GM03348 (cell line): Measurements from ENCODE around the gene MRI1.
"Not testable (repeated sequence)": the region's sequence is repeated elsewhere in the genome, so short reads cannot be mapped to it uniquely, and the experiment has no call there.

Source experiments
- DNase-seq: peaks from one replicate; pipeline ENCODE4 v3.0.0; 2012; ENCODE audit warnings: low spot score

The MRI1 gene

DNA sequence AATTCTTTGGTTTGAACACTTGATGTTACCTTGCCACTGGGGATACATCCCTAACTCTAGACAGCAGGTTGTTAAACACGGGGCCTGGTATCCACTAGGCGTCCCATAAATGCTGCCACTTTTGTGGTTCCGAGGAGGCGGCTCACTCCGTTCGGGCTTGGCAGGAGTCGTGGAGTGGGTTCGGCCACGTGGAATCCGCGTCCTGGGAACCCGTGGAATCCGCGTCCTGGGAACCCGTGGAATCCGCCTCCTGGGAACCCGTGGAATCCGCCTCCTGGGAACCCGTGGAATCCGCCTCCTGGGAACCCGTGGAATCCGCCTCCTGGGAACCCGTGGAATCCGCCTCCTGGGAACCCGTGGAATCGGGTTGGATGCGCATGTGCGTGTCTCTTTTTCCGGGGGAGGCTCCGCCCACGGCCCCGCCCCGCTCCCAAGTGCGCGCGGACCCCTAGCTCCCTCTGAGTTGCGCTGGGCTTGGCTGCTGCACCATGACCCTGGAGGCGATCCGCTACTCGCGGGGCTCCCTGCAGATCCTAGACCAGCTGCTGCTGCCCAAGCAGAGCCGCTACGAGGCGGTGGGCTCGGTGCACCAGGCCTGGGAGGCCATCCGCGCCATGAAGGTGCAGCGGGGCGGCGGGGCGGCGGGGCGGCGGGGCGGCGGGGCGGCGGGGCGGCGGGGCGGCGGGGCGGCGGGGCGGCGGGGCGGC, at the start of gene MRI1:
Gene MRI1, plus strand, starts transcription at position 422 of the 707 bp plus-strand sequence. Its CDS starts 67 bp downstream, at position 489.
- peak; percentile 94 for DNase-seq

DNA sequence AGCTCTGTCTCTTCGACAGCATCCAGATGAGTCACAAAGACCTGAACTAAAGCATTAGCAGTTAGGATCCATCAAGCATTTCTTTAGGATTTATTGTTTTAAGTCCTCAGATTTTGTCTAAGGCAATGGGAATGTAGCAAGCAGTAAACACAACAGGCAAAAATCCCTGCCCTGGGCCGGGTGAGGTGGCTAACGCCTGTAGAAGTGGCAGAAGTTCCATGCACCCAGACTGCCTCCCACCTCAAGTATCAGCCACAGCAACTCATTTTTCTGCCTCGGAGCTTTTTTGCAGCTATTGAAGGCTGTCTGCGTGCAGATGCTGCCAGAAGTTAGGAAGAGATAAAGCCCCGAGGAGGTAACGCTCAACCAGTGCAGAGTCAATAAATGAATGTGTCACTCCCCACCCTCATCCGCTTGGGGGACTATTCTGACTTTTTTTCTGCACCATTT, 47.1 kb upstream of the MRI1 start:
- DNase-seq, result no peak

DNA sequence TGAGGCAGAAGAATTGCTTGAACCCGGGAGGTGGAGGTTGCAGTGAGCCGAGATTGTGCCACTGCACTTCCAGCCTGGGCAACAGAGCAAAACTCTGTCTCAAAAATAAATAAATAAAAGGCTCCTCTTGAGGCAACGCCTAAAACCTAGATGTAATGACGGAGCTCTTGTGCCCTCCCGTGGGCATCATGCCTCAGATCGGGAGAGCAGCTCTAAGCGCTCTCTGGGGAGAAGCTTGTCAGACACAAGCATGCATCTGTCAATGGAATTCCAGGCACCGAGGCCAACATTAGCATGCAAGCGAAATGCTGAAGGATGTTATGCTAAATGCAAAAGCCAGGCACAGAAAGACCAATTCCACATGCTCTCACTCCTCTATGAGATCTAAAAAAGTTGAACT, 45.6 kb upstream of the MRI1 start:
- DNase-seq, result peak; percentile 82

DNA sequence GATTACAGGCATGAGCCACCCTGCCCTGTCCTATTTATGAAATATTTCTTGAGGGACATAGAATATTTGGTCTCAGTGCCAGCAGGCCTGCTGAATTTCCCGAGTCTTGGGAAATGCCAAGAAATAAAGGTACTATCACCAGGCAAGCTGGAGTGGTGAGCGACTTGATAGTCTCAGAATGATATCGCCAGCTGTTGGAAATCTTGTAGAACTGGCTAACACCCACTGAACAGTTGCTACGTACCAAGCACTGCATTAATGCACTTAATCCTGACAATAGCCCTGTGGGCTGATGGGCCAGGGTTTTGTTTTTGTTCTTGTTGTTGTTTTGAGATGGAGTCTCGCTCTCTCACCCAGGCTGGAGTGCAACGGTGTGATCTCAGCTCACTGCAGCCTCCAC, 42.2 kb upstream of the MRI1 start:
- no peak for DNase-seq

DNA sequence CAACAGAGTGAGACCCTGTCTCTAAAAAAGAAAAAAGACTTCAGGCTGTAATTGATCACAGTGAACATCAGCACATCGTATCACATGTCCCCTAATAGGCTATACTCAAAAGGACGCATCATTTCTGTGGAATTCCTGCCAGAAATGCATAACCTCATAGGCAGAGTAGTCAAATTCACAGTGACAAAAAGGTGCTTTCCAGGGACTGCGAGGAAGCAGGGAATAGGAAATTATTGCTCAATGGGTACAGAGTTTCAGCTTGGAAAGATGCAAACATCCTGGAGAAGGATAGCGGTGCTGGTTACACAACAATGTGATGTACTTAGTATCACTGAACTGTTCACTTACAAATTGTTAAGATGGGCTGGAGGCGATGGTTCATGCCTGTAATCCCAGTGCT, 41.1 kb upstream of the MRI1 start:
- DNase-seq, result no peak

DNA sequence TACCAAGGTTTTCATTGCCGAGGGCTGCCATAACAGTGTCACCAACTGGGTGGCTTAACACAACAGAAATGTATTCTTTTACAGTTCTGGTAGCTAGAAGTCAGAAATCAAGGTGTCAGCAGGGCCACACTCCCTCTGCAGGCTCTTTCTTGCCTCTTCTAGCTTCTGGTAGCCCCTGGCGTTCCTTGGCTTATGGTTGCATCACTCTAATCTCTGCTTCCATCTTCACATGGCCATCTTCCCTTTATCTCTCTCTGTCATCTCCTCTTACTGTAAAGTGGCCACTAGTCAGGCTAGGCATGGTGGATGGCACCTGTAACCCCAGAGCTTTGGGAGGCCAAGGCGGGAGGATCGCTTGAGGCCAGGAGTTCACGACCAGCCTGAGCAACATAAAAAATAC, 38.0 kb upstream of the MRI1 start:
- no peak for DNase-seq

DNA sequence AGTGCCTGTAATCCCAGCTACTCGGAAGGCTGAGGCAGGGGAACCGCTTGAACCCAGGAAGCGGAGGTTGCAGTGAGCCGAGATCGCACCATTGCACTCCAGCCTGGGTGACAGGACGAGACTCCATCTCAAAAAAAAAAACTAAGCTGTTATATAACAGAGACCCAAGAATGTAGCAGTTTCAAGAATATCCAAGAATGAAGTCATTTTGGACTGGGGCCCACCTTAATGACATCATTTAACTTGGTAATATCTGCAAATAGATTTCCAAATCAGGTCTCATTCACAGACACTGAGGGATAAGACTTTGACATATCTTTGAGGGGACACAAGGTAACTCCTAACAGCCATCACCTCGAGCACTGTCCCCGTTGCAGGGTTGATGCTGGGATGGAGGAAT, 36.5 kb upstream of the MRI1 start:
- peak; percentile 44 for DNase-seq

DNA sequence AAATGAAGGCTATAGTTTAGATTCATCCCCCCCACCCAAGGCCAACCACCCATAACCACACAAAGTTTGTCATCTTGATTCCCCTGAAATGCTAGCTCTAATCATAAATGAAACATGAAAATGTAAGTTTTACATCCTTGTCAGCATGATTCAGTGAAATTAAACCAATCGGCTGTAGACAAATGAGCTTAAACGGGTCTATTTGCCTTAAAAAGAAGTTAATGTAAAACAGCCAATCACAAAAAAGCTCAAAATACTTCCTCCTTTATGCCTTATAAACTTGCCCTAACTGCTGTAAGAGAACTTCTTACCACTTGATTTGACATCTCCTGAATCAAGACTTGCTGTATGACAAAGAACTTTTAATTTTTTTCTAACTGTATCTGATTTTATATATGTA, 34.5 kb upstream of the MRI1 start:
- DNase-seq, result peak; percentile 33

DNA sequence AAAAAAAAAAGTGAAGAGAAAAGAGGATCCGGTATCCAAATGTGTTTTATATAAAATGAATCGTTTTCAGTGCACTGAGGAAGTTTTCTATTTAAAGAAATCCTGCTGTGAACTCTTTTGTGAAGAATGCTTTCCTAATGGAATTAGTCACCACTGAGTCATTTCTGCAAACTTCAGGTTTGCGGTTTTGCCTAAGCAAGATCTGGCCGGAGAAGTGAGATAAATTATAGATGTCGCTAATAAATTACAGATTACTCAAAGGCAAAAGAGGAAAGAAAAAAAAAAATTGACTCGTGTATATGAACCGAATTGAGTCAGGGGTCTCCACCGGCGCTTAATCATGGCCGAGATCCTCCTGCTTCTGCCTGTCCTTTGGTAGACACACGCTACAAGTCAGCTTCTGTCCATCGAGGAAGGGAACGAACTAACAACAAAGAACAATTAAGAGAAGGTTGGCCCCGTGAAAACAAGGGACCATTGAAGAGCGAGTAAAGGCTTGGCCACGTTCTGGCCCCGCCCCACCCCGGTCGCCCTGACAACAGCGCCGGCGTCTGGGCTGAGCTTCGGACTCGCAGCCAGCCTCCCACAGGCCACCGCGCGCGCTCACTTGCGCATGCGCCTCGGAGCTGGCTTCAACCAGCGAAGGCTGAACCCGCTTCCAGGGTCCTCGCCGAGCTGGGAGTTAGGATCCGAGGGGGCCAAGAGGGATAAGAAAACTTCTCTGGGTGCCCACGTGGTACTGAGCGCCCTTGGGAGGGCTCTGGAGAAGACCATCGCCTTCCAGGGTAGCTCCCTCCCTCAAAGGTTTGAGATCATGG, 33.0 kb upstream of the MRI1 start:
- peak; percentile 98 for DNase-seq

DNA sequence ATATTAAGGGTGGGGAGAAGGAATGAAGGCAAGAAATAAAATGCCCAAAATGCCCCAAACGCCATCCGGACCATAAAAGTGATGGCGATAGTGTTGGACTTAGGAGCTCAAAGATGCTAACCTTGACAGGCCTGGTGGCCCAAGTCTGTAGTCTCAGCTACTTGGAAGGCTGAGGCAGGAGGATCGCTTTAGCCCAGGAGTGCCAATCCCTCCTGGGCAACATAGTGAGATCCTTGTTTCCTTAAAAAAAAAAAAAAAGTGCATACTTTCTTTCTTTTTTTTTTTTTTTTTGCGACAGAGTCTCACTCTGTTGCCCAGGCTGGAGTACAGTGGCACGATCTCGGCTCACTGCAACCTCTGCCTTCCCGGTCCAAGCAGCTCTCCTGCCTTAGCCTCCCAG, 32.0 kb upstream of the MRI1 start:
- DNase-seq, result no peak

DNA sequence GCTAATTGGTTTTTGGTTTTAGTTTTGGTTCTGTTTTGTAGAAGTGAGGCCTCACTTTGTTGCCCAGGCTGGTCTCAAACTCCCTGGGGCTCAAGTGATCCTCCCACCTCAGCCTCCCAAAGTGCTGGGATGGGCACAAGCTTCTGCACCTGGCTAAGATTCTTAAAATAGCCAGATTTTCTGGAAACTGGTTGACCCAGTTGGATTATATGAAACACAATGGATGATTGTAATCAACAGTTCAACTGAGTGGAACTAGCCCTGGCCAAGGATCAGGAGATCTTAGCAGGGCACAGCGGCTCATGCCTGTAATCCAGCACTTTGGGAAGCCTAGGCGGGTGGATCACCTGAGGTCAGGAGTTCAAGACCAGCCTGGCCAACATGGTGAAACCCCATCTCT, 29.6 kb upstream of the MRI1 start:
- DNase-seq, result no peak

DNA sequence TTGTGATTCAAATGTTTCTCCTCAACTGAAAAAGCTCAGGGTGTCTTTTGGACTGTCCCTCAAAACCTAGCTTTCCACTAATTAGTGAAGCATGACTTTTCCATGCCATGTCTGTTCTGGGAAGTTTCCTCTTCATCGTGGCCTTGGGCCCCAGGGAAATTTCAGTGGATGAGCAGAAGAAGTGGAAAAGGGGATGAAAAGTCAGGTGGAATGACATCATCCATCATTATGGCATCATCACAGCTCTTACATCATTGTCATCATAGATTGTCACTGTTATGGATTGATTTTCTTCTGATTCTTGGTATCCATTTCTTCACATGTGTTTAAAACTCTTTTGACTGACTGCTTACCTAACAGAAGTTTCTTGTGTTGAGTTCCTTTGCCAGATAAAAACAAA, 26.2 kb upstream of the MRI1 start:
- no peak for DNase-seq

DNA sequence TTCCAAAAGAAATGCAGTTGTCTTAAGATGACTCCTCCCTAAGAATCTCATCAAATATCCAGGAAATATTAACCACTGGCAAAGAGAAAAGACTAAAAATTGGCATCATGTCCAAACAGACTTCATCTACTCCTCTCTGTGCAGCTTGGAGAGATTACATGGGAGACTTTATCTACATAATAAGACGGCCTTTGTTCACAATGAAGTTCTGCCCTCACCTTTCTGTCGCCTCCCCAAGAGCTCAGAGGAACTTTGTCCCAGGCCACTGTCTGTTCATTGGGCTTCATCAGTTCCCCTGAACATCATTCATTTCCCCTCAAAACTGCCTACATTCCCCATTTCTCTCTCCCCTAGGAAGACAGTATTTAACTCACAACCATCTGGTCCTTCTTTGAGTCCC, 22.4 kb upstream of the MRI1 start:
- DNase-seq, result no peak

DNA sequence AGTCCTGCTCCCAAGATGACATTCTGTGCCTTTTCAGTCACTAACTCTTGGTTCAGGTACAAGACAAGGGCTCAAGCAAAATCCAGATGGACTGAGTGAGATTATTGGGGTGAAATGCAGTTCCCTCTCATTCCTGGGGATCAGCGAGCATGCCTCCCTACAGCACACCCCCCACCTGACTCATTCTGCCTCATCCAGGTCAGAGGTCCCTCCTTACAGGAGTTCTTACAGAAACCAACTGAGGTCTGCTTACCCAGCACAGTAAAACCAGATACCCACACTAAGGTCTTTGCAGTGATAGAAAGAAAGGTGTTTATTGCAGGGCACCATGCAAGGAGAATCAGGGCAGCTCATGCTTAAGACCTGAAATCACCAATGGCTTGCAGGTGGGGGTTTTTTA, 21.6 kb upstream of the MRI1 start:
- DNase-seq, result no peak

DNA sequence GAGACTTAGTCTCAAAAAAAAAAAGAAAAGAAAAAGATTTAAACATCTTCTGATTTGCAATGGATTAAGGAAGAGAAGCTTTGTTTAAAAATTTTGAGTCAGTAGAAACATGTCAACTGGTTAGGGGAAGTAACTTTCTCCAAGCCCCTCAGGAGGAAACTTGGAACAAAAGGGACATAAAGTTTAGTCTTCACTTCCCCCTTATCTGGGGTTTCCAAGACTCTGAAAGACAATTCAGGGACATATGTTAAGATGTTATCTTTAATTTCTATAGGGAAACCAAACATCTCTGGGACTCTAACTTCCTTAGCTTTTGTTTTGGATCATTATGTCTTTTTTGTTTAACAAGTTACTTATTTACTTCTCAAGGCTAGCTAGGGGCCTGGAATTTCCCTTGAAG, 20.1 kb upstream of the MRI1 start:
- no peak for DNase-seq

DNA sequence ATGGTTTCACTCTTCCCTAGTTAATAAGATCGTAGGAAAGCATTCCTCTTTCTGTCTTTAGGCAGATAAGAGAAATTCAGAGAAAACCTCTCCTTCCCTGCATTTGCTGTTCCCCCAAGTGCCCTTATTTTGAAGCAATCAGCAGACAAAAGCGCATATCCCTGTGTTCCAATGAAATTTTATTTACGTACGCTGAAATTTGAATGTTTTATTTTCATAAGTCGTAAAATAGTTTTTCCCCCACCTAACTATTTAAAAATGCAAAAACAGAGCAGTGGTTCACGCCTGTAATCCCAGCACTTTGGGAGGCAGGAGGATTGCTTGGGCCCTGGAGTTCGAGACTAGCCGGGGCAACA, 17.2 kb upstream of the MRI1 start:
- DNase-seq, result no peak

DNA sequence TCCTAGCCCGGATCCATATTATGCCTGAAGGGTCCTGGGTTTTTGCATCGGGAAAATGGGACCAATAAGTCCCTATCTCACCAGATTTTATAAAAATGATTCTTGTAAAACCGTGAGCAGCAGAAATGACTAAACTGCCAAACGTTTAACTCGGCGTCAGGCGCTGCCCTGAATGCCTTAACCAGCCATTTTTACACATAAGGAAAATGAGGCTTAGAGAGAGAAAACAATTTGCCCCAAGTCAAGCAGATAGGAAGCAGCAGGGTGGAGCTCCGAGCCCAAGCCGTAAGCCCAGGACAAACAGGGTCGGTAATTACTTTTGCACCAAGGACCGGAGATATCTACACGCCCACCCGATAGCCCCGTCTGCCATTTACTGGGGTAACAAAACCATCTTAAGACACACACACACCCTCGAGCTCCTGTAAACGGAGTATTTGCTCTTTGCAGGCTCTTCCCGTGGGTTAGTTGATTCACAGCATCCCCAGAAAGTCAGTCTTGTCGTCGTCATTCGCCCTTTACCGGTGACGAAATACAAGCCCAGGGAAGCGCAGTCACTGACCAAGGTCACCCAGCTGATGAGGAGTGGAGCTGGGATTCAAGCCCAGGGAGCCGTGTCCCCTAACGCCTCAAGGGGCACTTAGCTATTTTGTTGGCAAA, 16.0 kb upstream of the MRI1 start:
- peak; percentile 23 for DNase-seq

DNA sequence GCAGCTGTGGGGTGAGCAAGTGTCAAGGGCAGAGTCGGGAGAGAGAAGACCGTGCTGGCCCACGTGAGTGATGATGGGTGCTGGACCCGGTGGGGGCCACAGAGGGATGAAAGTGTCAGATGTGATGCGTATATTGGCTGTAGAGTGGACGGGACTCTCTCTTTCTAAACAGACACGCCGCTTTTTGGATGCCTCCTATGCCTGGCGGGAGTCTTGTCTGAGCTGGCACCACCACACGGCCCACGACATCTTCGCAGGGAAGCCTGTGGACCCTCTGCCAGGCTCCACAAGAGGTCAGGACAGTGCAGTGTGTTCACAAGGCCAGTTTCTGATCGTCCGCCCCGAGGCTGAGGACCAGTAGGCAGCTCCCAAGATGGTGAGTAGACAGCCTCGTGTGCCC, 12.9 kb upstream of the MRI1 start:
- no peak for DNase-seq

DNA sequence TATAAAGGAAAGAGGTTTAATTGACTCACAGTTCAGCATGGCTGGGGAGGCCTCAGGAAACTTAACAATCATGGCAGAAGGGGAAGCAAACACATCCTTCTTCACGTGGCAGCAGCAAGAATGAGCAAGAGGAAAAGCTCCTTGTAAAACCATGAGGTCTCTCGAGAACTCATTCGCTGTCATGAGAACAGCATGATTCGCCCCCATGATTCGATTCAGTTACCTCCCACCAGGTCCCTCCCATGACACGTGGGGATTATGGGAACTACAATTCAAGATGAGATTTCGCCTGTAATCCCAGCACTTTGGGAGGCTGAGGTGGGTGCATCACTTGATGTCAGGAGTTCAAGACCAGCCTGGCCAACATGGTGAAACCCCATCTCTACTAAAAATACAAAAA, 10.7 kb upstream of the MRI1 start:
- not testable (repeated sequence) for DNase-seq

DNA sequence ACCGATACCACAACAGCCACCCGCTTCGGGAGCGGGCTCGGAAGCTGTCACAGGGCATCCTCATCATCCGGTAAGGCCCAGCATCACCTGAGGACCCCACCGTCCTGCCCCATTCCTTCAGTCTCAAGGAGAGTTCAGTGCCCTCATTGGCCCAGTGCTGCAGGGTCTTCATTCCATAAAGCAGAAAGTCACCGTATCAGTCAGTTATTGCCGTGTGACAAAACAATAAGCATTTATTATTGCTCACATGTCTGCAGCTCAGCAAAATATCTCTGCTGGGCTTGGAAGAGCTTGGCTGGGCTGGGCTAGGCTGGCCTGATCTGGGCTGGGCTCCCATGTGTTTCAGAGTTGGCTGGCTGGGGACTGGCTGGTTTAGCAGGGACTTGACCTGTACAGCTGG, 8.1 kb upstream of the MRI1 start:
- DNase-seq, result no peak

DNA sequence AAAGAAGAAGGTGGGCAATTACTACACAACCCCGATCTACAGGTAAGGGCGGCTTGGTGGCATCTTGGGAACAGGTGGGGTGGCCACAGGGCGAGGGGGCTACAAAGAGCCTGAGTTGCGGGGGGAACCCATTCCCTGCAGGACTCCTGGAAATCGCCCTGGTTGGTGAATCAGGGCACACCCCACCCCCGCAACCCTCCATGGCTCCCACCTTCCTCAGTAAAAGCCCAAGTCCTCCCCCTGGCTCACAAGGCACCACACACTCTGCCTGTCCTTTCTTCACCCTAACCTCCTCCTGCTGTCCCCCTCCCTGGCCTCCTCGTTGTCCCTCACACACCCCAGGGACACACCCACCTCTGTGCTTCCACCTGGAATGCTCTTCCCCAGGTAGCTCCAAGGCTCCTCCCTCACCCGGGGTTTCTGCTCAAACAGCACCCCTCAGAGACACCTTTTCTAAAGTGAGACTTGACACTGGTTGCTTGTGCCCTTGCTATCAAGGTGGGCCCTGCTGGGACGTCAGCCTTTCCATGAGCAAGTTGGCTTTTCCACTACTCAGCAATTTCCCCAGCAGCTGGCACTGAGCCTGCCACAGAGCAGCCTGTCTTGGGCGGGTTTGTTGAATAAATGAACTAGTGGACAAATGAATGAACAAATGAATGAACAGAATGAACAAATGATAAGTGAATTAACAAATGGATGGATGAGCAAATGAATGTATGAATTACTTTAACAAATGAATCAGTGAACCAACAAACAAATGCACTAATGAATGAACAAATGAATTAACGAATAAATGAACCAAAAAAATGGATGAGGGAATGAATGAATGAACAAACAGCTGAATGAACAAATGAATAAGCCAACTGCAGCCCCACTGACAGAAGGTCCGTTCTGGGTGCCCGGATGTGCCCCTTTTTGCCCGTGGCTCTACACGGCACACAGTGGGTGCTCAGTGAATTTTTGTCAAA, 6.2 kb upstream of the MRI1 start:
- no peak for DNase-seq

DNA sequence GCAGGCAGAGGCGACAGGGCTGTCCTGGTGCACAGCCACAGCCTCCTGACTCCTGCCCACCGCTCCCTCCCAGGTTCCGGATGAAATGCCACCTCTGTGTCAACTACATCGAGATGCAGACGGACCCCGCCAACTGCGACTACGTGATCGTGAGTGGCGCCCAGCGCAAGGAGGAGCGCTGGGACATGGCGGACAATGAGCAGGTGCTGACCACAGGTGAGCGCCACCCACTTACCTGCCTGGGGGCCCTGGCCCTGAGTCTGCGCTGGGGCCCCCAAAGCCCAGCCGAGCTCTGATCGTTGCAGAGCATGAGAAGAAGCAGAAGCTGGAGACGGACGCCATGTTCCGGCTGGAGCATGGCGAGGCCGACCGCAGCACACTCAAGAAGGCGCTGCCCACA, 5.5 kb upstream of the MRI1 start:
- no peak for DNase-seq
